ENCODE data around the gene TSPAN2. TPM values are rescaled to one million over a fixed set of nuclear protein-coding genes. Genes with fewer than 3 reads are reported as not detected.
A peak's percentile ranks its signal among the peaks of the same experiment; 100 is the strongest.

Gene TSPAN2
- total RNA-seq, 1 experiment from 2014 or later = not detected

- H3K36me3 ChIP-seq (ENCODE audit: insufficient read depth, low read length) = no peaks in the 10 kb centered on the region
- DNase-seq = no peak
- H3K4me2 ChIP-seq (ENCODE audit: low read depth, low read length, poor library complexity, severe bottlenecking) = no peak overlapping the region
- no peaks in the 10 kb centered on the region for H3K4me1 ChIP-seq (ENCODE audit: low read length)
- no peak overlapping the region for H2AFZ ChIP-seq (ENCODE audit: low read length)
- no peak overlapping the region for H3K27ac ChIP-seq (ENCODE audit: low read length)
- no peaks in the 10 kb centered on the region for H4K20me1 ChIP-seq (ENCODE audit: insufficient read depth, low read depth, low read length)
- no peak overlapping the region for H3K4me3 ChIP-seq (ENCODE audit: low read length)
- H3K9me3 ChIP-seq (ENCODE audit: low read length) = no peaks in the 10 kb centered on the region
- H3K9ac ChIP-seq (ENCODE audit: low read length) = no peak overlapping the region
- H3K9me2 ChIP-seq (replicated peaks; ENCODE audit: insufficient read depth, low read length) = no peaks in the 10 kb centered on the region
- no peaks in the 10 kb centered on the region for H3K27me3 ChIP-seq (ENCODE audit: low read length)
- H3K79me2 ChIP-seq (ENCODE audit: low read length) = no peaks in the 10 kb centered on the region
Measured at GRCh38 chr1:115057661-115058254, 31.5 kb downstream of the TSPAN2 start.

DNA sequence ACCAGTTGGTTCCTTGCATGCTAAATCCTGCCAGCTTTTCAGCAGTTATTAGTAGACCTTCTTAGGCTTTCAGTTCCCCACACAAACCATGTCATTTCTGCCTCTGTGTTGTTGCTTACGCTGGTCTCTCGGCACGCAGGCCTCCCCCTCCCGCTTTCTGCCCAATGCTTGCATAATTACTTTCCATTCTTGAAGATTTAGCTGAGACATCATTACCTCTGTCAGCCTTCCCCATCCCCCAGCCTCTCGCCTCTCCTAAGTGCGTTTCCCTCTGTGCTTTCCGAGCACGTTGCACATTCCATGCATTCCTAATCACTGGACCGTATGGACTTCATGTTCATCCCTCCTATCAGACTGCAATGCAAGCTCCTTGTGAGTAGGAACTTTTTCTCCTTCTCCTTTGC, 32.9 kb downstream of the TSPAN2 start:
- Histone ChIP-seq H3K4me3 (ENCODE audit: low read length) (no peak overlapping the region), H4K20me1 (ENCODE audit: insufficient read depth, low read depth, low read length) (no peaks in the 10 kb centered on the region), H3K27ac (ENCODE audit: low read length) (no peak overlapping the region), H3K36me3 (ENCODE audit: insufficient read depth, low read length) (no peaks in the 10 kb centered on the region), H3K4me2 (ENCODE audit: low read depth, low read length, poor library complexity, severe bottlenecking) (no peak overlapping the region), H3K4me1 (ENCODE audit: low read length) (no peaks in the 10 kb centered on the region), H3K9me3 (ENCODE audit: low read length) (no peaks in the 10 kb centered on the region), H3K79me2 (ENCODE audit: low read length) (no peaks in the 10 kb centered on the region), H2AFZ (ENCODE audit: low read length) (no peak overlapping the region), H3K27me3 (ENCODE audit: low read length) (no peaks in the 10 kb centered on the region), H3K9ac (ENCODE audit: low read length) (no peak overlapping the region), H3K9me2 (replicated peaks; ENCODE audit: insufficient read depth, low read length) (no peaks in the 10 kb centered on the region)
- no peak for DNase-seq

DNA sequence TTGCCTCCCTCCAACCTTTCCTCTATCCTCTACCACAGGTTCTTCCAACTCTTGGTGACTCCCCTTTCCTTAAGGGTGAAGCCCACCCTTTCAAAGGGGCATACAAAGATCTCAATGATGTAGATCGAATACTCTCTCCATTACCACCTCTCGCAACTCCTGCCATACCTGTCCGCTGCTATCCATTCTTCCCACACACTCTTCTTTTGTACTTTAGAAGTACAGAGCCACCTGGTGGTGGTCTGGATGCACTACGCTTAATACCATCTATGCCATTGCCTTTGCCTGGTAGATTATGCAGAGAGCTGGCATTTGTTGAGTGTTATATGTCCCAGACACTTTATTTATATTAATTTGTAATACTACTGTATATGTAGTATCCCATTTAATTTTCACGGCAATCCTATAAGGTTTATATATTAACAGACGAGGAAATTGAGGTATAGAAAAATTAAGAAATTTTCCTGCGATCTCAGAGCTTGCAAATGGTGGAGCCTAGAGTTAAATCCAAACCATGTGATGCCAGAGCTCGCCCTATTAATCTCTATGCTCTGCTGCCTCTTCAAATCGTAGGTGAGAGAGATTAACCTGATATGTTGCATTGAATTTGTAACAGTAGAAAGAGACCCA, 36.7 kb downstream of the TSPAN2 start:
- Histone ChIP-seq H3K9me3 (ENCODE audit: low read length) (no peaks in the 10 kb centered on the region), H3K79me2 (ENCODE audit: low read length) (no peaks in the 10 kb centered on the region), H3K36me3 (ENCODE audit: insufficient read depth, low read length) (no peaks in the 10 kb centered on the region), H3K4me3 (ENCODE audit: low read length) (no peak overlapping the region), H3K9me2 (replicated peaks; ENCODE audit: insufficient read depth, low read length) (no peaks in the 10 kb centered on the region), H3K9ac (ENCODE audit: low read length) (no peak overlapping the region), H3K4me1 (ENCODE audit: low read length) (no peaks in the 10 kb centered on the region), H3K27ac (ENCODE audit: low read length) (no peak overlapping the region), H3K27me3 (ENCODE audit: low read length) (no peaks in the 10 kb centered on the region), H2AFZ (ENCODE audit: low read length) (no peak overlapping the region), H4K20me1 (ENCODE audit: insufficient read depth, low read depth, low read length) (no peaks in the 10 kb centered on the region), H3K4me2 (ENCODE audit: low read depth, low read length, poor library complexity, severe bottlenecking) (no peak overlapping the region)
- peak; percentile 87 for DNase-seq

DNA sequence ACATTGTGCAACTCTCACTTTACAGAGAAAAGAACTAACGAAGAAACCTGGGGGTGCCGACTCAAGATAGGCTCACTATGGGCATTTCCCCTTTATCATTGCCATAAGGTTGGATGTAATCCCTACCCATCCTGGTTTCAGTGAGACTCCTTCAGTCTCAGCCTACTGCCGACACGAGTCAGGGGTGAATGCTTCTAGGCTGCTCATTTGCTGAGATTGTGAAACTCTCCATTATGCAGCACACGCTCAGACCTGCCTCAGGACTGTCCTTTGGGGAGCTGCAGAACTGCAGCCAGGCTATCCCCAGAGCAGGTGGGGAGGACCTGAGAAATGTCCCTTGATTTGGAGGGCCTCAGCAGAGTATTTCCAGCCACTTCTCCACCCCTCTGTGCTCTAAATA, 37.5 kb downstream of the TSPAN2 start:
- Histone ChIP-seq H4K20me1 (ENCODE audit: insufficient read depth, low read depth, low read length) (no peaks in the 10 kb centered on the region), H3K9me3 (ENCODE audit: low read length) (no peaks in the 10 kb centered on the region), H3K36me3 (ENCODE audit: insufficient read depth, low read length) (no peaks in the 10 kb centered on the region), H3K4me1 (ENCODE audit: low read length) (no peaks in the 10 kb centered on the region), H3K9ac (ENCODE audit: low read length) (no peak overlapping the region), H3K9me2 (replicated peaks; ENCODE audit: insufficient read depth, low read length) (no peaks in the 10 kb centered on the region), H3K4me3 (ENCODE audit: low read length) (no peak overlapping the region), H3K4me2 (ENCODE audit: low read depth, low read length, poor library complexity, severe bottlenecking) (no peak overlapping the region), H3K27ac (ENCODE audit: low read length) (no peak overlapping the region), H3K79me2 (ENCODE audit: low read length) (no peaks in the 10 kb centered on the region), H3K27me3 (ENCODE audit: low read length) (no peaks in the 10 kb centered on the region), H2AFZ (ENCODE audit: low read length) (no peak overlapping the region)
- DNase-seq = no peak

DNA sequence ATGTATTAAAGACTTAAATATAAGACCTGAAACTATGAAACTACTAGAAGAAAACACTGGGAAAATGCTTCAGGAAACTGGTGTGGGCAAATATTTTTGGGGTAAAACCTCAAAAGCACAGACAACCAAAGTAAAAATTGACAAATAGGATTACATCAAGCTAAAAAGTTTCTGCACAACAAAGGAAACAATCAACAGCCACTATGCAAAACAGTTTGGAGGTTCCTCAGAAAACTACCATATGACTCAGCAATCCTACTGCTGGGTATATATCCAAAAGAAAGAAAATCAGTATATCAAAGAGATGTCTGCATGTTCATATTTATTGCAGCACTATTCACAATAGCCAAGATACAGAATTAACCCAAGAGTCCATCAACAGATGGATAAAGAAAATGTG, 42.6 kb downstream of the TSPAN2 start:
- Histone ChIP-seq H3K4me1 (ENCODE audit: low read length) (no peaks in the 10 kb centered on the region), H3K9me2 (replicated peaks; ENCODE audit: insufficient read depth, low read length) (no peaks in the 10 kb centered on the region), H4K20me1 (ENCODE audit: insufficient read depth, low read depth, low read length) (no peaks in the 10 kb centered on the region), H2AFZ (ENCODE audit: low read length) (no peak overlapping the region), H3K36me3 (ENCODE audit: insufficient read depth, low read length) (no peaks in the 10 kb centered on the region), H3K27me3 (ENCODE audit: low read length) (no peaks in the 10 kb centered on the region; the same call in 1 of the 2 replicates), H3K27ac (ENCODE audit: low read length) (no peak overlapping the region), H3K9ac (ENCODE audit: low read length) (no peak overlapping the region), H3K9me3 (ENCODE audit: low read length) (no peaks in the 10 kb centered on the region), H3K4me3 (ENCODE audit: low read length) (no peak overlapping the region), H3K79me2 (ENCODE audit: low read length) (no peaks in the 10 kb centered on the region), H3K4me2 (ENCODE audit: low read depth, low read length, poor library complexity, severe bottlenecking) (no peak overlapping the region)
- DNase-seq = no peak

DNA sequence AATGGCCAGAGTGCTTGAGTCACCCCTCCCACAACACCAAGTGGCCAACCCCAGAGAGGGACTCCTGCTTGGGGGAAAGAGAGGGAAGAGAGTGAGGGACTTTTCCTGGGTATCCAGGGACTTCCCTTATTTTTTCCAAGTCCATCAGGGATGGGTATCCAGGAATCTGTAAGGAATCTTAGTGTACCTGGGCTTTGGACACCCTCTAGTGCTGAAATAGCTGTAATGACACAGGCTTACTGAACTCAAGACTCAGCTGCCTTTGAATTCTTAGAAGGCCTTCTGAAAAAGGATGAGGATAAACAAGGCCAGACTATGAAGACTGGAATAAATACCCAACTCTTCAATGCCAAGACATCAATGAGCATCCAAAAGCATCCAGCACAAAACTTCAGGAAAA, 47.6 kb downstream of the TSPAN2 start:
- no peak overlapping the region for H3K4me2 ChIP-seq (ENCODE audit: low read depth, low read length, poor library complexity, severe bottlenecking)
- no peaks in the 10 kb centered on the region for H3K79me2 ChIP-seq (ENCODE audit: low read length)
- no peaks in the 10 kb centered on the region for H3K36me3 ChIP-seq (ENCODE audit: insufficient read depth, low read length)
- no peaks in the 10 kb centered on the region for H3K4me1 ChIP-seq (ENCODE audit: low read length)
- H3K9ac ChIP-seq (ENCODE audit: low read length) = no peak overlapping the region
- no peaks in the 10 kb centered on the region for H3K9me2 ChIP-seq (replicated peaks; ENCODE audit: insufficient read depth, low read length)
- H3K27ac ChIP-seq (ENCODE audit: low read length) = no peak overlapping the region
- no peak for DNase-seq
- H3K9me3 ChIP-seq (ENCODE audit: low read length) = no peaks in the 10 kb centered on the region
- no peaks in the 10 kb centered on the region for H4K20me1 ChIP-seq (ENCODE audit: insufficient read depth, low read depth, low read length)
- peaks cover 4% of the 10 kb centered on the region; the same call in 1 of the 2 replicates for H3K27me3 ChIP-seq (ENCODE audit: low read length)
- no peak overlapping the region for H2AFZ ChIP-seq (ENCODE audit: low read length)
- H3K4me3 ChIP-seq (ENCODE audit: low read length) = no peak overlapping the region

- H3K4me3 ChIP-seq (ENCODE audit: low read length) = no peak overlapping the region
- H3K4me1 ChIP-seq (ENCODE audit: low read length) = no peaks in the 10 kb centered on the region
- H3K27me3 ChIP-seq (ENCODE audit: low read length) = peaks cover 4% of the 10 kb centered on the region; the same call in 1 of the 2 replicates
- no peaks in the 10 kb centered on the region for H3K9me2 ChIP-seq (replicated peaks; ENCODE audit: insufficient read depth, low read length)
- no peak overlapping the region for H3K9ac ChIP-seq (ENCODE audit: low read length)
- H3K27ac ChIP-seq (ENCODE audit: low read length) = no peak overlapping the region
- no peaks in the 10 kb centered on the region for H4K20me1 ChIP-seq (ENCODE audit: insufficient read depth, low read depth, low read length)
- no peaks in the 10 kb centered on the region for H3K79me2 ChIP-seq (ENCODE audit: low read length)
- H2AFZ ChIP-seq (ENCODE audit: low read length) = no peak overlapping the region
- no peak for DNase-seq
- no peak overlapping the region for H3K4me2 ChIP-seq (ENCODE audit: low read depth, low read length, poor library complexity, severe bottlenecking)
- H3K9me3 ChIP-seq (ENCODE audit: low read length) = no peaks in the 10 kb centered on the region
- H3K36me3 ChIP-seq (ENCODE audit: insufficient read depth, low read length) = no peaks in the 10 kb centered on the region
Measured at GRCh38 chr1:115040501-115040900, 48.8 kb downstream of the TSPAN2 start.

DNA sequence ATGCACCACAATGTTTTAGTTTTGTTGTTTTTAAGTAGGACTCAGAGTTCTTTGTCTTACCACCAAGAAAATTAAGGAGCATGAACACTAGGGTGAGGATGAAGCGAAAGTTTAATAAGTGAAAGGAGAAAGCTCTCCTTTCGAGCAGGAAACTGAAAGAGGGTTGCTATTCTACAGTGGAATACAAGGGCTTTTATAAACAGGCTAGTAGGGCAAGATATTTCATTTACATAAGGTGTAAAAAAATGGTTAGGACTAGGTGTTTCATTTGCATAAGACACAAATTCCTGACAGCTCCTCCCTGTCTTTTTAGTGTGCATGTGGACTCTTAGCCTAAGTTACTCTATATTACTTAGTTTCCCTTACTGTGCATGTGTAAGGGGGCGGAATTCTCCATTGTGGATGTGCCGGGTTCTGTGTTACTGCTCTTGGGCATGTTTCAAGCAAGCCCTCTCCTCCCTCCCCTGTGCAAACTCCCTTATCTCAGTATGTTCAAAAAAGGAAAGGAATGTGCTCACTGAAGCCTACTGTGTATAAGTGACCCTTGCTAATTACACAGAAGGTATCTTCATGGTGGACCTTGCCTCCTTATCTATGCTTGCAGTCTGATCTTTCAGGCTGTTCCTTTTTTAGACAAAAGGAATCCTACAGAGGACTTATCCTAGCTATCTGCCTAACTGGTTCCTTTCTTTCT, 52.3 kb downstream of the TSPAN2 start:
- H3K4me1 ChIP-seq (ENCODE audit: low read length) = no peaks in the 10 kb centered on the region
- no peak overlapping the region for H3K4me2 ChIP-seq (ENCODE audit: low read depth, low read length, poor library complexity, severe bottlenecking)
- H3K36me3 ChIP-seq (ENCODE audit: insufficient read depth, low read length) = no peaks in the 10 kb centered on the region
- no peak overlapping the region for H3K4me3 ChIP-seq (ENCODE audit: low read length)
- DNase-seq = no peak
- H3K27me3 ChIP-seq (ENCODE audit: low read length) = 0 out of 2 replicates have a peak, but pooled peaks cover 4% of the 10 kb centered on the region
- no peaks in the 10 kb centered on the region for H4K20me1 ChIP-seq (ENCODE audit: insufficient read depth, low read depth, low read length)
- no peaks in the 10 kb centered on the region for H3K9me3 ChIP-seq (ENCODE audit: low read length)
- H3K9ac ChIP-seq (ENCODE audit: low read length) = no peak overlapping the region
- no peak overlapping the region for H2AFZ ChIP-seq (ENCODE audit: low read length)
- no peak overlapping the region for H3K27ac ChIP-seq (ENCODE audit: low read length)
- no peaks in the 10 kb centered on the region for H3K9me2 ChIP-seq (replicated peaks; ENCODE audit: insufficient read depth, low read length)
- no peaks in the 10 kb centered on the region for H3K79me2 ChIP-seq (ENCODE audit: low read length)
